A549 (cell line): Measurements from ENCODE around the gene PRPSAP2.
"Not testable (repeated sequence)": the region's sequence is repeated elsewhere in the genome, so short reads cannot be mapped to it uniquely, and the experiment has no call there.

Experiments used
- CTCF ChIP-seq: fragments of >200 bp; sonication (Bioruptor Twin); formaldehyde crosslinking; IDR thresholded peaks from 3 replicates; pipeline ENCODE4 v1.5.1; 2016
- EHF ChIP-seq: fragments of 250-450 bp; sonication (Bioruptor Pico); IDR thresholded peaks from 2 replicates; pipeline ENCODE4 v1.5.0; 2020; ENCODE audit warnings: mild to moderate bottlenecking
- EP300 ChIP-seq, 2 experiments: fragments of >200 bp; sonication (Bioruptor Twin); formaldehyde crosslinking; IDR thresholded peaks; 2 replicates in 1 of 2; 3 replicates in 1 of 2; pipeline ENCODE4 v1.6.1; 2016 to 2017
- HMGXB4 ChIP-seq: fragments of 250-450 bp; sonication (Bioruptor Pico); IDR thresholded peaks from 2 replicates; pipeline ENCODE4 v1.5.0; 2021; ENCODE audit warnings: mild to moderate bottlenecking, moderate library complexity, borderline replicate concordance
- JUN ChIP-seq, 2 experiments: fragments of >200 bp; sonication (Bioruptor Twin); formaldehyde crosslinking; IDR thresholded peaks; 2 replicates in 1 of 2; 3 replicates in 1 of 2; pipeline ENCODE4 v1.6.1; 2016 to 2017
- POLR2AphosphoS2 ChIP-seq: conservative IDR thresholded peaks from 2 replicates; pipeline ENCODE4 v1.6.1; 2012; ENCODE audit warnings: low read length, improper control_type of control experiment, inconsistent platforms
- RAD21 ChIP-seq, 2 experiments: fragments of >200 bp in 1 of 2; sonication (Bioruptor Twin) in 1 of 2; formaldehyde crosslinking in 1 of 2; IDR thresholded peaks in 1 of 2; conservative IDR thresholded peaks in 1 of 2; 2 replicates in 1 of 2; 3 replicates in 1 of 2; pipeline ENCODE4 v1.6.1; 2012 to 2018; ENCODE audit warnings: inconsistent platforms in 1 of 2
- SMC3 ChIP-seq: fragments of >200 bp; sonication (Bioruptor Twin); formaldehyde crosslinking; IDR thresholded peaks from 3 replicates; pipeline ENCODE4 v1.6.1; 2018; ENCODE audit warnings: inconsistent platforms

GRCh38 chr17:18956021-18956420, 98.1 kb downstream of the PRPSAP2 start:
- not testable (repeated sequence) for TF ChIP-seq EHF (CRISPR knock-in tag); CTCF; JUN (IDR thresholded peaks at IDR 0.05); EP300 (IDR thresholded peaks at IDR 0.05); POLR2AphosphoS2; RAD21 (conservative IDR thresholded peaks at IDR 0.05 in 1 of 2, IDR thresholded peaks at IDR 0.05 in 1 of 2); HMGXB4 (CRISPR knock-in tag); SMC3
